ENCODE measurements around the gene MINAR1.
"Not testable (repeated sequence)": the region's sequence is repeated elsewhere in the genome, so short reads cannot be mapped to it uniquely, and the experiment has no call there.

The MINAR1 gene

DNA sequence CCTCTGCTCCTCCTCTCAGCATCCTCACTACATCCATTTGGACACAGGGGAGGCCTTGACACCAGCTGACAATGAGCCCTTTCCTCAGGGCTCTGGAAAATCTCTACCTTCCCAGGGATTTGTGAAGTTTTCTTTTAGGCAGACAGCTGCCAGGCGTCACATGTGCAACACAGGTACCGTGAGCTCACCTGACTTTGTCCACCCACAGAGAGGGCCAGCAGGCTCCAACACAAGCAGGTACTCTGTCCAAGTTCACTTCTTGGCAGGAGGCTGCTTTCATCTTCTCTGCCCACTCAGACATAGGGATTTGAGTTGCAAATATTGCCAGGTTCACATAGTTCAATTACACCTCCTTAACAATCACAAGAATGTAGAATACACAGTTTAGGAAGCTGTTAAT is 15.3 kb upstream of the MINAR1 start:
- no peak overlapping the region for H3K9ac ChIP-seq (ENCODE audit: low read depth, low read length)
- H3K9me3 ChIP-seq (ENCODE audit: control insufficient read depth, insufficient read depth, low read length): no peaks in the 10 kb centered on the region
- no peaks in the 10 kb centered on the region for H3K36me3 ChIP-seq (ENCODE audit: insufficient read depth, low read length)
- no peaks in the 10 kb centered on the region for H3K4me1 ChIP-seq (ENCODE audit: insufficient read depth, low read length)

DNA sequence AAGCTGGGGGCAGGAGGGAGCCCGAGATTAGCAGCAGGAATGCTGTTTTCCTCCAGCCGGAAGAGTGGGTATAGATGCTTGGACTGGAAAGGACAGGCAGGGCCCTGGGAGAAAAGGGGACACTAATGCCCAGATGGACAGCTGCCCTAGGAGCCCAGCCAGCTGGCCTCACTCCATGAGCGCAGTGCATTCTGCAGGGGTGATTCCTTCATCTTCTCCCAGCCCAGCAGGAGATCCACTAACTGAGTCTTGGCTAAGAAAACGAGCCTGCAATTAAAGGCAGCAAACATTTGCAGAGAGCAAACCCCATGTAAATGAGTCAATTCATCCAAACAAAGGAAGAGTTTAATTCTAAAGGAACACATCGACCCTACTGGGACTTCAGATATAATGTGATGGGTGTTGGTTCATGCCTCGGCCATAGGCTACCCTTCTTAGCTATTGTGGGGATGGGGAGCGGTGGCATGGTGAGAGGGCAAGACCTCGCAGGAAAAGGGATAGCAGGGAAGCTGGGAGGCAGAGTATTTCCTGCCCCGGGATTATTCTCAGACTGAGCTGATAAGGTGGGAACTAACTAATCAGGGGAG is 13.3 kb upstream of the MINAR1 start:
- H3K4me1 ChIP-seq (ENCODE audit: insufficient read depth, low read length): no peaks in the 10 kb centered on the region
- no peaks in the 10 kb centered on the region for H3K36me3 ChIP-seq (ENCODE audit: insufficient read depth, low read length)
- no peak overlapping the region for H3K9ac ChIP-seq (ENCODE audit: low read depth, low read length)
- H3K9me3 ChIP-seq (ENCODE audit: control insufficient read depth, insufficient read depth, low read length): no peaks in the 10 kb centered on the region

- H3K4me1 ChIP-seq (ENCODE audit: insufficient read depth, low read length): peaks cover 7% of the 10 kb centered on the region; the same call in 1 of the 2 replicates
- no peaks in the 10 kb centered on the region for H3K36me3 ChIP-seq (ENCODE audit: insufficient read depth, low read length)
- H3K9me3 ChIP-seq (ENCODE audit: control insufficient read depth, insufficient read depth, low read length): no peaks in the 10 kb centered on the region
- no peak overlapping the region for H3K9ac ChIP-seq (ENCODE audit: low read depth, low read length)
Measured at GRCh38 chr15:79425591-79426295, 6.4 kb upstream of the MINAR1 start.

DNA sequence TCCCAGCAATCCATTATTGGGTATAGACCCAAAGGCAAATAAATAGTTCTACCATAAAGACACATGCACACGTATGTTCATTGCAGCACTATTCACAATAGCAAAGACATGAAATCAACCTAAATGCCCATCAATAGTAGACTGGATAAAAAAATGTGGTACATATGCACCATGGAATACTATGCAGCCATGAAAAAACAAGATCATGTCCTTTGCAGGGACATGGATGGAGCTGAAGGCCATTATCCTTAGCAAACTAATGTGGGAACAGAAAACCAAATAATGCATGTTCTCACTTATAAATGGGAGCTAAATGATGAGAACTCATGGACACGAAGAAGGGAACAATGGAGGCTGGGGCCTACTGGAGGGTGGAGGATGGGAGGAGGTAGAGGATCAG is 5.2 kb upstream of the MINAR1 start:
- not testable (repeated sequence) for H3K9ac ChIP-seq (ENCODE audit: low read depth, low read length); H3K36me3 ChIP-seq (ENCODE audit: insufficient read depth, low read length); H3K4me1 ChIP-seq (ENCODE audit: insufficient read depth, low read length); H3K9me3 ChIP-seq (ENCODE audit: control insufficient read depth, insufficient read depth, low read length)

GRCh38 chr15:79427781-79428598 is 4.1 kb upstream of the MINAR1 start:
- no peak overlapping the region for H3K9ac ChIP-seq (ENCODE audit: low read depth, low read length)
- H3K36me3 ChIP-seq (ENCODE audit: insufficient read depth, low read length): no peaks in the 10 kb centered on the region
- H3K4me1 ChIP-seq (ENCODE audit: insufficient read depth, low read length): peaks cover 7% of the 10 kb centered on the region; the same call in 1 of the 2 replicates
- H3K9me3 ChIP-seq (ENCODE audit: control insufficient read depth, insufficient read depth, low read length): no peaks in the 10 kb centered on the region

GRCh38 chr15:79430901-79431635 is 1.1 kb upstream of the MINAR1 start:
- Histone ChIP-seq H3K36me3 (ENCODE audit: insufficient read depth, low read length) (no peaks in the 10 kb centered on the region), H3K9me3 (ENCODE audit: control insufficient read depth, insufficient read depth, low read length) (no peaks in the 10 kb centered on the region), H3K9ac (ENCODE audit: low read depth, low read length) (peak overlapping the region; percentile 61; the same call in 1 of the 2 replicates), H3K4me1 (ENCODE audit: insufficient read depth, low read length) (peaks cover 12% of the 10 kb centered on the region)

GRCh38 chr15:79432345-79433275 is 474 bp downstream of the MINAR1 start:
- Histone ChIP-seq H3K4me1 (ENCODE audit: insufficient read depth, low read length) (peaks cover 12% of the 10 kb centered on the region), H3K9ac (ENCODE audit: low read depth, low read length) (peak overlapping the region; percentile 61; the same call in 1 of the 2 replicates), H3K9me3 (ENCODE audit: control insufficient read depth, insufficient read depth, low read length) (no peaks in the 10 kb centered on the region), H3K36me3 (ENCODE audit: insufficient read depth, low read length) (no peaks in the 10 kb centered on the region)

- Histone ChIP-seq H3K36me3 (ENCODE audit: insufficient read depth, low read length) (no peaks in the 10 kb centered on the region), H3K9ac (ENCODE audit: low read depth, low read length) (peak overlapping the region; percentile 61; the same call in 1 of the 2 replicates), H3K4me1 (ENCODE audit: insufficient read depth, low read length) (peaks cover 12% of the 10 kb centered on the region), H3K9me3 (ENCODE audit: control insufficient read depth, insufficient read depth, low read length) (no peaks in the 10 kb centered on the region)
Measured at GRCh38 chr15:79433276-79433990, 1.3 kb downstream of the MINAR1 start.

- H3K9me3 ChIP-seq (ENCODE audit: control insufficient read depth, insufficient read depth, low read length): no peaks in the 10 kb centered on the region
- H3K9ac ChIP-seq (ENCODE audit: low read depth, low read length): no peak overlapping the region
- H3K4me1 ChIP-seq (ENCODE audit: insufficient read depth, low read length): peaks cover 12% of the 10 kb centered on the region
- no peaks in the 10 kb centered on the region for H3K36me3 ChIP-seq (ENCODE audit: insufficient read depth, low read length)
Measured at GRCh38 chr15:79434361-79434760, 2.2 kb downstream of the MINAR1 start.

DNA sequence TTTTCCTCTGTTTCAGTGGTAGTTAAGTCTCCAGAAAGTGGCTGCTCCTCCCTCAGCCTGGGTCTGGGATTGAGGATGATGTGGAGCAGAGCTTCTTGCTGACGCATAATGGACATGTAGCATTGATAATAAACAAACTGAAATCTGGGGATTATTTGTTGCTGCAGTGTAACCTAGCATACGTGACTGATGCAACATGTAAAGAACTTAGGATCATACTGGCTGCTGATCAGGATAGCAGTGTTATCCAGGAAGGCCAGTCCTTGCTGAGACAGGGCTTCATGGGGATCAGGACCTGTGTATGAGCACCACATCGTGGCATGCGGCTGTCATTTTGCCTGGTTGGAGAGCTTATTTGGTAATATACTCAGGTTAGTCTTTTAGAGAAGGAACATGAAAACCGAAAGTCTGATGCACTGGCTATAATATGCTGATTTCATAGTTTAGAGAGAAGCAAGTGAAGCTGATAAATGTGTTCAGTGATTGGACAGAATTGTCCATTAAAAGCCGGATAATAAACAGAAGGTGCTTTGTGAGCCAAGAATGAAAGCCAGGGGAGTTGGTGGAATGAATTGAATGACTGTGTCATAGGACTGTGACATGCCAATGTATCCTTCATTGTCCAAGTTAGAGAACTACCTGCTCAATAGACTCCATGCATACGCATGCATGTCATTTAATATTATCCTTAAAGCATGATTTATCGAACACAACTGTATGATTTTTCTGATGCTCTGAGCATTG is 4.1 kb downstream of the MINAR1 start:
- H3K36me3 ChIP-seq (ENCODE audit: insufficient read depth, low read length): no peaks in the 10 kb centered on the region
- no peaks in the 10 kb centered on the region for H3K9me3 ChIP-seq (ENCODE audit: control insufficient read depth, insufficient read depth, low read length)
- no peak overlapping the region for H3K9ac ChIP-seq (ENCODE audit: low read depth, low read length)
- peaks cover 10% of the 10 kb centered on the region; the same call in 1 of the 2 replicates for H3K4me1 ChIP-seq (ENCODE audit: insufficient read depth, low read length)

DNA sequence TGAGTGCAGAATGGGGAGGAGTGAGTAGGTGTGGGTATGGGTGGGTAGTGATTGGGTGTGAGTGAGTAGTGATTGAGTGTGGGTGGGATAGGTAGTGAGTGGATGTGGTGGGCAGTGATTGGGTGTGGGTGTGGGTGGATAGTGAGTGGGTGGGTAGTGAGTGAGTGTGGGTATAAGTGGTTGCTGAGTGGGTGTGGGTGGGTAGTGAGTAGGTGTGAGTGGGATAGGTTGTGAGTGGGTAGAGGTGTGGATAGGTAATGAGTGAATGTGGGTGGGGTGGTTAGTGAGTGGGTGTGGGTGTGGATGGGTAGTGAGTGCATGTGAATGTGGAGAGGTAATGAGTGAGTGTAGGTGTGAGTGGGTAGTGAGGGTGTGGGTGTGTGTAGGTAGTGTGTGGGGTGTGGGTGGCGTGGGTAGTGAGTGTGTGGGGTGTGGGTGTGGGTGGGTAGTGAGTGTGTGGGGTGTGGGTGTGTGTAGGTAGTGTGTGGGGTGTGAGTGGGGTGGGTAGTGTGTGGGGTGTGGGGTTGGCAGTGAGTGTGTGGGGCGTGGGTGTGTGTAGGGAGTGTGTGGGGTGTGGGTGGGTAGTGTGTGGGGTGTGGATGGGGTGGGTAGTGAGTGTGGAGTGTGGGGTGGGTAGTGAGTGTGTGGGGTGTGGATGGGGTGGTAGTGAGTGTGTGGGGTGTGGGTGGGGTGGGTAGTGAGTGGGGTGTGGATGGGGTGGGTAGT is 5.3 kb downstream of the MINAR1 start:
- H3K4me1 ChIP-seq (ENCODE audit: insufficient read depth, low read length): peaks cover 10% of the 10 kb centered on the region; the same call in 1 of the 2 replicates
- H3K36me3 ChIP-seq (ENCODE audit: insufficient read depth, low read length): no peaks in the 10 kb centered on the region
- no peak overlapping the region for H3K9ac ChIP-seq (ENCODE audit: low read depth, low read length)
- no peaks in the 10 kb centered on the region for H3K9me3 ChIP-seq (ENCODE audit: control insufficient read depth, insufficient read depth, low read length)

- Histone ChIP-seq H3K36me3 (ENCODE audit: insufficient read depth, low read length) (no peaks in the 10 kb centered on the region), H3K9ac (ENCODE audit: low read depth, low read length) (no peak overlapping the region), H3K9me3 (ENCODE audit: control insufficient read depth, insufficient read depth, low read length) (no peaks in the 10 kb centered on the region), H3K4me1 (ENCODE audit: insufficient read depth, low read length) (peaks cover 5% of the 10 kb centered on the region; the same call in 1 of the 2 replicates)
Measured at GRCh38 chr15:79439236-79439635, 7.1 kb downstream of the MINAR1 start.
